Measurements from ENCODE around the gene NXPE3.
A peak's percentile ranks its signal among the peaks of the same experiment; 100 is the strongest.

The NXPE3 gene

DNA sequence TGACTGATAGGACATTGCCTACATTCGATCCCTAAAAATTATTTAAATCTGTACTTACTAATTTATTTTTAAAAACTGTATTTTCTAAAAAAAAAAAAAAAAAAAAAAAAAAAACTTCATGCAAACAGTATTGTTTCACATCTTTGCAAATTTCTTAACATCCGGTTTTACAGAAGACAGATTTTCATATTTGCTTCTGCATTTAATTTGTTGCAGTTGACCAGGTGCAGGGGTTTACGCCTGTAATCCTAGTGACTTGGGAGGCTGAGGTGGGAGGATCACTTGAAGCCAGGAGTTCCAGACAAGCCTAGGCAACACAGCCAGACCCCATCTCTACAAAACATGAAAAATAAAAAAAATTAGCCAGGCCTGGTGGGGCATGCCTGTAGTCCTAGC, 63.9 kb downstream of the NXPE3 start:
- H3K36me3 Mint-ChIP-seq (ENCODE audit: insufficient read depth), result no peaks in the 10 kb centered on the region
- H3K4me1 Mint-ChIP-seq (ENCODE audit: low read depth in 2 of 2), result peaks cover 0 to under 1% of the 10 kb centered on the region in 2 donors
- DNase-seq, result no peak
- ATAC-seq (replicated peaks), result no peak
- no peaks in the 10 kb centered on the region for H3K27me3 Mint-ChIP-seq
- H3K27ac Mint-ChIP-seq, result no peak overlapping the region
- no peak overlapping the region for H3K4me3 Mint-ChIP-seq
- H3K9me3 Mint-ChIP-seq, result no peaks in the 10 kb centered on the region

DNA sequence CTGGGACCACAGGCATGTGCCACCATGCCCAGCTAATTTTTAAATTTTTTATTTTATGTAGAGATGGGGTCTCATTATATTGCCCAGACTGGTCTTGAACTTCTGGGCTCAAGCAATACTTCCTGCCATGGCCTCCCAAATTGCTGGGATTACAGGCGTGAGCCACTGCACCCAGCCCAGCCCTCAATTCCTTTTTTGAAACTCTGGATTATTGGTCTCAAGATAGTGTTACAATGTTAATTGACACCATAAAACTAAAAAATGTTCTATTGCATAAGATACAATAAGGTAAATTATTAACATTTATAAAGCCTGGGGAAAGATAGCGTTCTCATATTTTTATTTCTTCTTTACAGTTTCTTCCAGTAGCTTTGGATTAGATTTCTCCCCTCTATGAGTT, 66.4 kb downstream of the NXPE3 start:
- Mint-ChIP-seq H3K9me3 (no peaks in the 10 kb centered on the region), H3K4me3 (no peak overlapping the region), H3K4me1 (ENCODE audit: low read depth in 2 of 2) (peaks cover 5 to 7% of the 10 kb centered on the region in 2 donors), H3K27me3 (no peaks in the 10 kb centered on the region), H3K36me3 (ENCODE audit: insufficient read depth) (peaks cover 16% of the 10 kb centered on the region), H3K27ac (no peak overlapping the region)
- no peak for ATAC-seq (replicated peaks)
- DNase-seq, result no peak

GRCh38 chr3:101846709-101847108, 67.7 kb downstream of the NXPE3 start:
- no peaks in the 10 kb centered on the region for H3K9me3 Mint-ChIP-seq
- DNase-seq (no peak), ATAC-seq (replicated peaks) (no peak)
- H3K36me3 Mint-ChIP-seq (ENCODE audit: insufficient read depth), result peaks cover 29% of the 10 kb centered on the region
- H3K4me3 Mint-ChIP-seq, result no peak overlapping the region
- peaks cover 17 to 18% of the 10 kb centered on the region in 2 donors for H3K4me1 Mint-ChIP-seq (ENCODE audit: low read depth in 2 of 2)
- no peaks in the 10 kb centered on the region for H3K27me3 Mint-ChIP-seq
- no peak overlapping the region for H3K27ac Mint-ChIP-seq

- H3K36me3 Mint-ChIP-seq (ENCODE audit: insufficient read depth), result peaks cover 35% of the 10 kb centered on the region
- DNase-seq (no peak), ATAC-seq (replicated peaks) (no peak)
- H3K27me3 Mint-ChIP-seq, result no peaks in the 10 kb centered on the region
- H3K27ac Mint-ChIP-seq, result peak overlapping the region in 1 of 2 donors; percentile 73
- peaks cover 23 to 24% of the 10 kb centered on the region in 2 donors for H3K4me1 Mint-ChIP-seq (ENCODE audit: low read depth in 2 of 2)
- no peak overlapping the region for H3K4me3 Mint-ChIP-seq
- H3K9me3 Mint-ChIP-seq, result no peaks in the 10 kb centered on the region
These were observed 68.3 kb downstream of the NXPE3 start for GRCh38 chr3:101847328-101847727.

- ATAC-seq (replicated peaks) (no peak), DNase-seq (no peak)
- H3K4me1 Mint-ChIP-seq (ENCODE audit: low read depth in 2 of 2), result peaks cover 27 to 30% of the 10 kb centered on the region in 2 donors
- peak overlapping the region; percentile 78 to 98 for H3K4me3 Mint-ChIP-seq
- peaks cover 45% of the 10 kb centered on the region for H3K36me3 Mint-ChIP-seq (ENCODE audit: insufficient read depth)
- H3K27me3 Mint-ChIP-seq, result no peaks in the 10 kb centered on the region
- peak overlapping the region; percentile 99 to 100 for H3K27ac Mint-ChIP-seq
- no peaks in the 10 kb centered on the region for H3K9me3 Mint-ChIP-seq
These were observed 69.3 kb downstream of the NXPE3 start for GRCh38 chr3:101848326-101848725.

GRCh38 chr3:101848754-101849713, 70.0 kb downstream of the NXPE3 start, which contains the start of gene NFKBIZ:
TSS of gene NFKBIZ (plus strand) at chr3:101849514. CDS start at chr3:101849629, 115 bp downstream.
- ATAC-seq (replicated peaks), result peak; percentile 76
- H3K27me3 Mint-ChIP-seq, result no peaks in the 10 kb centered on the region
- H3K36me3 Mint-ChIP-seq (ENCODE audit: insufficient read depth), result peaks cover 52% of the 10 kb centered on the region

GRCh38 chr3:101849714-101850245, 70.8 kb downstream of the NXPE3 start:
- peaks cover 33% of the 10 kb centered on the region in 2 donors for H3K4me1 Mint-ChIP-seq (ENCODE audit: low read depth in 2 of 2)
- peak overlapping the region; percentile 87 to 98 for H3K4me3 Mint-ChIP-seq
- peaks cover 60% of the 10 kb centered on the region for H3K36me3 Mint-ChIP-seq (ENCODE audit: insufficient read depth)
- DNase-seq (peak; percentile 48 to 55 (median 50)), ATAC-seq (replicated peaks) (peak; percentile 31)
- H3K9me3 Mint-ChIP-seq, result no peaks in the 10 kb centered on the region
- H3K27ac Mint-ChIP-seq, result peak overlapping the region; percentile 99 to 100
- no peaks in the 10 kb centered on the region for H3K27me3 Mint-ChIP-seq

More at GRCh38 chr3:101848754-101849713, 70.0 kb downstream of the NXPE3 start, which contains the start of gene NFKBIZ:
- Mint-ChIP-seq H3K4me1 (ENCODE audit: low read depth in 2 of 2) (peaks cover 31 to 33% of the 10 kb centered on the region in 2 donors), H3K27ac (peak within 1 kb of the TSS; percentile 99 to 100), H3K4me3 (peak within 1 kb of the TSS; percentile 87 to 98), H3K9me3 (no peaks in the 10 kb centered on the region)
- DNase-seq, result peak; percentile 88 to 90 (median 88)

DNA sequence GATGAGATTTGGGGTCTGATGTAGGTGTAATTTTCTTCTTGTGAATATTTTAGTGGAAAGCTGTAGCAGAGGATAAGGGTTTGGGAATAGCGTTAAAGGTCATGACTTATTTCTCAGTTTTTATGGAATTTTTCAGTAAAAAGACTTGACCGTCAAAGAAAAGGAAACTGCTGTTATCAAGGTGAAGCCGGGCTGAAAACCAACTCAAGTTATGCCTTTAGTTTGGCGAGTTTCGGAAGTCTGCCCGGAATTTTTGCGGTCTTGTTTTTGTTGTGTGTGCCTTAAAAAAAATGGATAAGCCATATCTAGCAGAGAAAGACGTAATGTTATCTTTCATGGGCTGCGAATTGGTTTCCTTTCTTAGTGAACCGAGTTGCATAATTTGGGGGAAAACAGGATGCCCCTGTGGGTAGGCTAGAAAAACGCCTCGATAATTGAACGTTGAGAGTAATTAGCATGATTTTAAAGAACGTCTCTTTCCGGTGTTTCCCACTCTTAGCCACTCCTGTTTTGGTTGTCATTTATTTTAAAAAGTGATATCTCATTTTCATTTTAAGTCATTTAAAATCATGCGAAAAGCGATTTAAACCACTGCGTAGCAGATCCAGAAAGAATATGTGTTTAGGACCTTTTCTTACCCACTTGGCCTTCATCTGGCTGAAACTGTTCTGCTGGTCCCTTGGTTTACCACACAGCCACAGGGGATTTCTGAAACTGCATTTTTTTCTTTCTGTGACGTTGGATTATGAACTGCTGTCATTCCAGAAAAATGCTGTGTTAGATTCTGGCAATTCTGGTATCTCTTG, 71.4 kb downstream of the NXPE3 start:
- Mint-ChIP-seq H3K4me1 (ENCODE audit: low read depth in 2 of 2) (peaks cover 36 to 38% of the 10 kb centered on the region in 2 donors), H3K36me3 (ENCODE audit: insufficient read depth) (peaks cover 66% of the 10 kb centered on the region)

GRCh38 chr3:101851072-101851770, 72.2 kb downstream of the NXPE3 start:
- no peaks in the 10 kb centered on the region for H3K9me3 Mint-ChIP-seq
- ATAC-seq (replicated peaks) (no peak), DNase-seq (no peak)
- H3K27ac Mint-ChIP-seq, result peak overlapping the region; percentile 99 to 100
- no peaks in the 10 kb centered on the region for H3K27me3 Mint-ChIP-seq
- peaks cover 36 to 42% of the 10 kb centered on the region in 2 donors for H3K4me1 Mint-ChIP-seq (ENCODE audit: low read depth in 2 of 2)
- H3K36me3 Mint-ChIP-seq (ENCODE audit: insufficient read depth), result peaks cover 74% of the 10 kb centered on the region
- H3K4me3 Mint-ChIP-seq, result peak overlapping the region; percentile 87 to 98

More for the DNA sequence above, 71.4 kb downstream of the NXPE3 start:
- peak overlapping the region; percentile 87 to 98 for H3K4me3 Mint-ChIP-seq
- no peaks in the 10 kb centered on the region for H3K9me3 Mint-ChIP-seq
- peak; percentile 46 for ATAC-seq (replicated peaks)
- H3K27ac Mint-ChIP-seq, result peak overlapping the region; percentile 99 to 100
- H3K27me3 Mint-ChIP-seq, result no peaks in the 10 kb centered on the region
- peak; percentile 51 to 58 (median 52) for DNase-seq

DNA sequence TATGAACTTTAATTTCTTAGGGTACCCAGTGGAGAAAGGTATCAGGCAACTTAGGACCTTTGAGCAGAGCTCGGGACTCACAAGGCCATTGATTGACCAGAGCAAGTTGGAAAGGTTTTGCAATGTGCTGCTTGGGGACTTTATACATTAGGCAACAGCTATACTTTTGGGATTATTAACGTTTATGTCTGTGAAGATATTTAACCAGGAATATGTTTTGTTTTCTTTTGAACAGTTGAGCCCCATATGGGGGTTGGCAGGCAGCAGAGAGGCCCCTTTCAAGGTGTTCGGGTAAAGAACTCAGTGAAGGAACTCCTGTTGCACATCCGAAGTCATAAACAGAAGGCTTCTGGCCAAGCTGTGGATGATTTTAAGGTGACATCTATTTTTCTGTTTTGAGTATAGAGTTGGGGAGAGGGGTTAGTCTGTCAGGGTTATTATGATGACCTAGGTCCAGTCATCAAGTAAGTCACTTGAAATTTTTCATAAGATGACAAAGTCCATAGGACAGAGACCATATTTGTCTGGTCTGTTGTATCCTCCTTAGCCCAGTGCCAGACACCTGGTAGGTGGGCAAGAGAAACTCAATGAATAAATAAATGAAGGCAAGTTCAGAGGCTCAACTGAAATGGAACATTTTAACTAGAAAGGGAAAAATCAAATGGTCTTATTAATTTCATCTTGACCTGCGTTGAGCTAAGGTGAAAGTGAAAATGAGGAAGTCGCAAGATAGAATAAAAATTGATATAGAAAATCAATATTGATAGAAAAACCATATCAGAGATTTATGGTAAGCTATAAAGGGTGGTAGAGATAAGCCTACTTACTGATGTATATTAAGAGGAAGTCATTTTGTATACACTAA, 73.1 kb downstream of the NXPE3 start:
- ATAC-seq (replicated peaks) (no peak), DNase-seq (no peak)
- H3K4me3 Mint-ChIP-seq, result peak overlapping the region; percentile 87 to 98
- H3K36me3 Mint-ChIP-seq (ENCODE audit: insufficient read depth), result peaks cover 83% of the 10 kb centered on the region
- H3K4me1 Mint-ChIP-seq (ENCODE audit: low read depth in 2 of 2), result peaks cover 37 to 46% of the 10 kb centered on the region in 2 donors
- H3K9me3 Mint-ChIP-seq, result no peaks in the 10 kb centered on the region
- H3K27ac Mint-ChIP-seq, result peak overlapping the region; percentile 99 to 100
- no peaks in the 10 kb centered on the region for H3K27me3 Mint-ChIP-seq

GRCh38 chr3:101852983-101853840, 74.2 kb downstream of the NXPE3 start:
- Mint-ChIP-seq H3K36me3 (ENCODE audit: insufficient read depth) (peaks cover 94% of the 10 kb centered on the region), H3K27ac (peak overlapping the region; percentile 83 to 99), H3K9me3 (no peaks in the 10 kb centered on the region), H3K27me3 (no peaks in the 10 kb centered on the region), H3K4me3 (peak overlapping the region; percentile 2 to 35), H3K4me1 (ENCODE audit: low read depth in 2 of 2) (peaks cover 43 to 54% of the 10 kb centered on the region in 2 donors)
- ATAC-seq (replicated peaks) (no peak), DNase-seq (no peak)
